HepG2 (cell line): ENCODE measurements around the gene TNFAIP8L3. TPM values are rescaled to one million over a fixed set of nuclear protein-coding genes. Genes with fewer than 3 reads are reported as not detected.
A peak's percentile ranks its signal among the peaks of the same experiment; 100 is the strongest.

ENCODE experiments used
- ATAC-seq: fragments of 200-7000 bp; cut with Tn5 transposase; 3 replicates; pipeline ENCODE4 v1.9.1; 2020; ENCODE audit warnings: mild to moderate bottlenecking, moderate library complexity
- BruUV-seq: library from RNA; stranded (reverse); fragments of 400-500 nt; replicated peaks from 2 replicates; lab custom pipeline; 2021; lab: Mats Ljungman, UMichigan
- CTCF ChIA-PET: fragments of 300-600 bp; formaldehyde crosslinking; extraction: SDS; loops from one replicate; lab custom pipeline; 2021; ENCODE audit warnings: low total read pairs, inconsistent platforms, low intra/inter-chr PET ratio; lab: Yijun Ruan, JAX
- POLR2A ChIA-PET: fragments of 350-600 bp; sonication (Branson Sonifier 250); formaldehyde crosslinking; loops from one replicate; lab custom pipeline; 2020; ENCODE audit warnings: antibody characterized with exemption, inconsistent platforms; lab: Yijun Ruan, JAX
- DNase-seq: peaks from one replicate; pipeline ENCODE4 v3.0.0-alpha.2; 2015; ENCODE audit warnings: low spot score
- FAIRE-seq: peaks from 3 replicates; lab custom pipeline; 2011; peaks lifted over from hg19 to GRCh38; lab: Jason Lieb, UNC
- H2AFZ ChIP-seq: one replicate; pipeline ENCODE4 v1.6.1; 2011; ENCODE audit warnings: low read length, inconsistent platforms
- H3K27ac ChIP-seq: fragments of 300-600 bp; 3 replicates; pipeline ENCODE4 v1.8.0; 2011; ENCODE audit warnings: mixed run types, mild to moderate bottlenecking, mixed read lengths, low read length, inconsistent platforms; ENCODE audit not compliant: insufficient read depth; ENCODE audit errors: extremely low read length
- H3K27me3 ChIP-seq, 2 experiments: fragments of 200-600 bp in 1 of 2; 2 replicates in 1 of 2; 3 replicates in 1 of 2; pipeline versions ENCODE4 v1.6.0 to v1.8.0; 2011; ENCODE audit warnings: low read length in 2 of 2, mild to moderate bottlenecking in 2 of 2, moderate library complexity in 2 of 2, inconsistent platforms in 1 of 2; ENCODE audit not compliant: insufficient read depth in 2 of 2, control insufficient read depth in 1 of 2
- H3K36me3 ChIP-seq, 2 experiments: fragments of 200-600 bp in 1 of 2; replicated peaks in 1 of 2; 2 replicates in 1 of 2; 3 replicates in 1 of 2; pipeline versions ENCODE4 v1.5.1 to v1.8.0; 2011; ENCODE audit warnings: low read length in 2 of 2, inconsistent platforms in 1 of 2; ENCODE audit not compliant: insufficient read depth in 2 of 2, control insufficient read depth in 1 of 2
- H3K4me1 ChIP-seq: 2 replicates; pipeline ENCODE4 v1.5.1; 2012; ENCODE audit warnings: low read length, inconsistent platforms; ENCODE audit not compliant: insufficient read depth
- H3K4me2 ChIP-seq: 2 replicates; pipeline ENCODE4 v1.6.0; 2011; ENCODE audit warnings: low read depth, low read length, inconsistent platforms
- H3K4me3 ChIP-seq, 3 experiments: fragments of 200-600 bp in 1 of 3; sonication (generic), shearing (Covaris generic) in 1 of 3; replicated peaks in 1 of 3; 2 replicates each; pipeline ENCODE4 v1.5.1; 2011 to 2016; ENCODE audit warnings: low read length in 3 of 3, inconsistent platforms in 2 of 3, low read depth in 2 of 3, mild to moderate bottlenecking in 2 of 3, control low read depth in 1 of 3, mixed read lengths in 1 of 3; ENCODE audit not compliant: insufficient read depth in 1 of 3
- H3K79me2 ChIP-seq: one replicate; pipeline ENCODE4 v1.6.1; 2011; ENCODE audit warnings: low read length, inconsistent platforms; ENCODE audit not compliant: insufficient read depth
- H3K9ac ChIP-seq: 2 replicates; pipeline ENCODE4 v1.6.0; 2011; ENCODE audit warnings: mild to moderate bottlenecking, low read depth, low read length, inconsistent platforms; ENCODE audit not compliant: insufficient read depth
- H3K9me3 ChIP-seq: 2 replicates; pipeline ENCODE4 v1.5.1; 2012; ENCODE audit warnings: mild to moderate bottlenecking, low read length
- H4K20me1 ChIP-seq: 2 replicates; pipeline ENCODE4 v1.6.0; 2011; ENCODE audit warnings: inconsistent platforms, mild to moderate bottlenecking, low read length, moderate library complexity; ENCODE audit not compliant: insufficient read depth
- BRD4 ChIP-seq: sonication (generic); formaldehyde crosslinking; IDR thresholded peaks from 2 replicates; pipeline ENCODE4 v1.4.0; 2020; ENCODE audit warnings: missing genetic modification reagents
- CHD2 ChIP-seq: IDR thresholded peaks from 2 replicates; pipeline ENCODE4 v1.6.1; 2011; ENCODE audit warnings: low read depth, low read length, improper control_type of control experiment
- HNF4A ChIP-seq: sonication (generic); formaldehyde crosslinking; IDR thresholded peaks from 2 replicates; pipeline ENCODE4 v1.4.0; 2020; ENCODE audit warnings: missing genetic modification reagents
- HNF4G ChIP-seq, 2 experiments: sonication (generic) in 1 of 2; formaldehyde crosslinking in 1 of 2; IDR thresholded peaks; 2 replicates each; pipeline versions ENCODE4 v1.4.0 to v1.6.1; 2011 to 2020; ENCODE audit warnings: borderline replicate concordance in 2 of 2, low read depth in 2 of 2, mild to moderate bottlenecking in 2 of 2, low read length in 1 of 2, missing genetic modification reagents in 1 of 2, moderate library complexity in 1 of 2
- NFE2L1 ChIP-seq: sonication (generic); formaldehyde crosslinking; IDR thresholded peaks from 2 replicates; pipeline ENCODE4 v1.4.0; 2020; ENCODE audit warnings: missing genetic modification reagents, mild to moderate bottlenecking, borderline replicate concordance
- NR2F1 ChIP-seq, 2 experiments: fragments of 450-650 bp in 1 of 2; formaldehyde crosslinking in 1 of 2; IDR thresholded peaks; 2 replicates each; pipeline versions ENCODE4 v1.5.0 to v1.6.1; 2016 to 2020; ENCODE audit warnings: mild to moderate bottlenecking in 1 of 2, missing compliant biosample characterization in 1 of 2, missing genetic modification reagents in 1 of 2, moderate library complexity in 1 of 2
- NR2F6 ChIP-seq, 2 experiments: IDR thresholded peaks; 2 replicates each; pipeline ENCODE4 v1.6.1; 2016; ENCODE audit warnings: antibody characterized with exemption in 1 of 2, mild to moderate bottlenecking in 1 of 2
- ZFP37 ChIP-seq: sonication (generic); formaldehyde crosslinking; IDR thresholded peaks from 2 replicates; pipeline ENCODE4 v1.4.0; 2020; ENCODE audit warnings: missing genetic modification reagents, borderline replicate concordance
- ZNF143 ChIP-seq: sonication (generic); formaldehyde crosslinking; IDR thresholded peaks from 2 replicates; pipeline ENCODE4 v1.4.0; 2020; ENCODE audit warnings: missing genetic modification reagents
- ZNF253 ChIP-seq: sonication (generic); formaldehyde crosslinking; IDR thresholded peaks from 2 replicates; pipeline ENCODE4 v1.8.0; 2022; ENCODE audit warnings: mild to moderate bottlenecking, missing genetic modification reagents, borderline replicate concordance
- ZNF678 ChIP-seq: sonication (generic); formaldehyde crosslinking; IDR thresholded peaks from 2 replicates; pipeline ENCODE4 v1.4.0; 2020; ENCODE audit warnings: mild to moderate bottlenecking, missing genetic modification reagents
- ZNF724P ChIP-seq: sonication (generic); formaldehyde crosslinking; IDR thresholded peaks from 2 replicates; pipeline ENCODE4 v1.8.0; 2022; ENCODE audit warnings: missing genetic modification reagents, borderline replicate concordance
- ZNF761 ChIP-seq: sonication (generic); formaldehyde crosslinking; conservative IDR thresholded peaks from 2 replicates; pipeline ENCODE4 v1.4.0; 2020; ENCODE audit warnings: mild to moderate bottlenecking, missing genetic modification reagents
- WGBS: methylation state at CpG from one replicate; pipeline ENCODE4 v1.1.6; 2017; ENCODE audit warnings: low lambda C conversion rate; 5-methylcytosine and 5-hydroxymethylcytosine counted together
- in situ Hi-C: cut with HindIII; loops from 2 replicates; pipeline ENCODE4 v1.10.0; 2017; ENCODE audit warnings: low pct_unique_long_range_greater_than_20kb; ENCODE audit not compliant: extremely low pct_ligation_motif_present
- intact Hi-C: fragments of 100-400 bp; cut with micrococcal nuclease; formaldehyde crosslinking; loops from one replicate; pipeline ENCODE4 v1.10.0; 2022; ENCODE audit not compliant: unreplicated experiment
- polyA plus RNA-seq, 8 experiments: library from polyadenylated mRNA; depleted of rRNA in 3 of 8; stranded (reverse) in 7 of 8; unstranded in 1 of 8; fragments of >200 nt; fragmentation: Illumina TruSeq in 4 of 8; extraction: Trizol in 4 of 8; gene quantifications; 2 replicates each; pipeline versions ENCODE4 v1.2.1 to v1.2.3, GENCODE V29; 2011 to 2016; ENCODE audit warnings: low read depth in 4 of 8, missing spikeins in 1 of 8, mixed read lengths in 1 of 8; ENCODE audit not compliant: insufficient read depth in 1 of 8
- total RNA-seq, 5 experiments: library from RNA; depleted of rRNA; stranded (reverse); fragments of >200 nt; fragmentation: Illumina TruSeq; extraction: Trizol; gene quantifications; 2 replicates each; pipeline ENCODE4 v1.2.3, GENCODE V29; 2016; ENCODE audit warnings: low read depth in 1 of 5
- TF ChIP-seq, protein P1 (sequence below): sonication (generic); formaldehyde crosslinking; conservative IDR thresholded peaks from 2 replicates; pipeline ENCODE4 v1.8.0; 2022; ENCODE audit warnings: missing genetic modification reagents
- TF ChIP-seq, protein P2 (sequence below): sonication (generic); formaldehyde crosslinking; IDR thresholded peaks from 2 replicates; pipeline ENCODE4 v1.4.0; 2020; ENCODE audit warnings: missing genetic modification reagents, borderline replicate concordance
- TF ChIP-seq, protein P3 (sequence below): sonication (generic); formaldehyde crosslinking; conservative IDR thresholded peaks from 2 replicates; pipeline ENCODE4 v1.5.0; 2020; ENCODE audit warnings: missing genetic modification reagents

The TNFAIP8L3 gene
- total and polyA plus RNA-seq, 2 of the 13 experiments (the other 11 are each of a cell fraction or from before 2014, with no cell fraction given) = 0.15 to 4.0 TPM

DNA sequence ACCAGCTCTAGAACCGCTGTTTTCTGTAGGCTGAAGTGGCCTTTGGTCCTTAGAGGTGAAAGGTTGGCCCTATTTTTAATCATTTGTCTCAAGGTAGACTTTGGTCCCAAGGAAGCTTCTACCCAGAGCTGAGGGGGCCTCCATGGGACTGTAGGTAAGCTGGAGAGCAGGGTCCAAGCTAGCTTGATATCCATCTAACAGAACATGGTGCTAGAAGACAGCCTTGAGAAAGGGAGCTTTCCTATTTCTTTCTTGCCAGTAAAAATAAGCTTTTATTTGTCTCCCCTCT lies 3.6 kb upstream of the TNFAIP8L3 start:
- H4K20me1 ChIP-seq = peaks cover 7% of the 10 kb centered on the region
- no peak overlapping the region for H3K4me3 ChIP-seq
- 0% methylated on average over 1 of the region's 1 CpG for WGBS
- no peaks in the 10 kb centered on the region for H3K9me3 ChIP-seq
- peaks cover 31% of the 10 kb centered on the region for H3K4me1 ChIP-seq
- H3K79me2 ChIP-seq = peaks cover 3% of the 10 kb centered on the region
- no peaks in the 10 kb centered on the region for H3K36me3 ChIP-seq
- no peak overlapping the region for H2AFZ ChIP-seq
- no peak overlapping the region for H3K9ac ChIP-seq
- no peak for FAIRE-seq
- no peak overlapping the region for H3K4me2 ChIP-seq
- no peak for DNase-seq
- in situ Hi-C loops (no loop called here), intact Hi-C loops (no loop called here)
- ChIA-PET CTCF (no interaction called here), POLR2A (no interaction called here)
- H3K27ac ChIP-seq = no peak overlapping the region
- no peaks in the 10 kb centered on the region for H3K27me3 ChIP-seq
- no peak for ATAC-seq
- no TSS peak for BruUV-seq
- TF ChIP-seq, protein P1, sequence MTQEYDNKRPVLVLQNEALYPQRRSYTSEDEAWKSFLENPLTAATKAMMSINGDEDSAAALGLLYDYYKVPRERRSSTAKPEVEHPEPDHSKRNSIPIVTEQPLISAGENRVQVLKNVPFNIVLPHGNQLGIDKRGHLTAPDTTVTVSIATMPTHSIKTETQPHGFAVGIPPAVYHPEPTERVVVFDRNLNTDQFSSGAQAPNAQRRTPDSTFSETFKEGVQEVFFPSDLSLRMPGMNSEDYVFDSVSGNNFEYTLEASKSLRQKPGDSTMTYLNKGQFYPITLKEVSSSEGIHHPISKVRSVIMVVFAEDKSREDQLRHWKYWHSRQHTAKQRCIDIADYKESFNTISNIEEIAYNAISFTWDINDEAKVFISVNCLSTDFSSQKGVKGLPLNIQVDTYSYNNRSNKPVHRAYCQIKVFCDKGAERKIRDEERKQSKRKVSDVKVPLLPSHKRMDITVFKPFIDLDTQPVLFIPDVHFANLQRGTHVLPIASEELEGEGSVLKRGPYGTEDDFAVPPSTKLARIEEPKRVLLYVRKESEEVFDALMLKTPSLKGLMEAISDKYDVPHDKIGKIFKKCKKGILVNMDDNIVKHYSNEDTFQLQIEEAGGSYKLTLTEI (CRISPR knock-in tag) = no peak
- TF ChIP-seq NFE2L1 (CRISPR knock-in tag) = no peak
- TF ChIP-seq CHD2 = no peak
- TF ChIP-seq, protein P2, sequence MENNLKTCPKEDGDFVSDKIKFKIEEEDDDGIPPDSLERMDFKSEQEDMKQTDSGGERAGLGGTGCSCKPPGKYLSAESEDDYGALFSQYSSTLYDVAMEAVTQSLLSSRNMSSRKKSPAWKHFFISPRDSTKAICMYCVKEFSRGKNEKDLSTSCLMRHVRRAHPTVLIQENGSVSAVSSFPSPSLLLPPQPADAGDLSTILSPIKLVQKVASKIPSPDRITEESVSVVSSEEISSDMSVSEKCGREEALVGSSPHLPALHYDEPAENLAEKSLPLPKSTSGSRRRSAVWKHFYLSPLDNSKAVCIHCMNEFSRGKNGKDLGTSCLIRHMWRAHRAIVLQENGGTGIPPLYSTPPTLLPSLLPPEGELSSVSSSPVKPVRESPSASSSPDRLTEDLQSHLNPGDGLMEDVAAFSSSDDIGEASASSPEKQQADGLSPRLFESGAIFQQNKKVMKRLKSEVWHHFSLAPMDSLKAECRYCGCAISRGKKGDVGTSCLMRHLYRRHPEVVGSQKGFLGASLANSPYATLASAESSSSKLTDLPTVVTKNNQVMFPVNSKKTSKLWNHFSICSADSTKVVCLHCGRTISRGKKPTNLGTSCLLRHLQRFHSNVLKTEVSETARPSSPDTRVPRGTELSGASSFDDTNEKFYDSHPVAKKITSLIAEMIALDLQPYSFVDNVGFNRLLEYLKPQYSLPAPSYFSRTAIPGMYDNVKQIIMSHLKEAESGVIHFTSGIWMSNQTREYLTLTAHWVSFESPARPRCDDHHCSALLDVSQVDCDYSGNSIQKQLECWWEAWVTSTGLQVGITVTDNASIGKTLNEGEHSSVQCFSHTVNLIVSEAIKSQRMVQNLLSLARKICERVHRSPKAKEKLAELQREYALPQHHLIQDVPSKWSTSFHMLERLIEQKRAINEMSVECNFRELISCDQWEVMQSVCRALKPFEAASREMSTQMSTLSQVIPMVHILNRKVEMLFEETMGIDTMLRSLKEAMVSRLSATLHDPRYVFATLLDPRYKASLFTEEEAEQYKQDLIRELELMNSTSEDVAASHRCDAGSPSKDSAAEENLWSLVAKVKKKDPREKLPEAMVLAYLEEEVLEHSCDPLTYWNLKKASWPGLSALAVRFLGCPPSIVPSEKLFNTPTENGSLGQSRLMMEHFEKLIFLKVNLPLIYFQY = no peak
- TF ChIP-seq ZNF761 (CRISPR knock-in tag) = no peak
- TF ChIP-seq NR2F6 (IDR thresholded peaks at IDR 0.05) = 0 out of 2 replicates have a peak, but pooled peaks have one; percentile 36
- no peak for TF ChIP-seq NR2F6 (CRISPR knock-in tag; IDR thresholded peaks at IDR 0.05)
- peak; percentile 57; the same call in 1 of the 2 replicates for TF ChIP-seq HNF4G (IDR thresholded peaks at IDR 0.05; ENCODE audit: borderline replicate concordance, low read depth, low read length)
- TF ChIP-seq HNF4G (CRISPR knock-in tag; IDR thresholded peaks at IDR 0.05; ENCODE audit: borderline replicate concordance, low read depth) = no peak
- no peak for TF ChIP-seq ZNF253 (CRISPR knock-in tag)
- TF ChIP-seq ZFP37 (CRISPR knock-in tag) = no peak
- TF ChIP-seq BRD4 (CRISPR knock-in tag) = no peak
- no peak for TF ChIP-seq ZNF678 (CRISPR knock-in tag)
- TF ChIP-seq NR2F1 (CRISPR knock-in tag; IDR thresholded peaks at IDR 0.05) = 0 out of 4 replicates have a peak, but pooled peaks of 1 of the 2 experiments have one; percentile 21
- TF ChIP-seq, protein P3, sequence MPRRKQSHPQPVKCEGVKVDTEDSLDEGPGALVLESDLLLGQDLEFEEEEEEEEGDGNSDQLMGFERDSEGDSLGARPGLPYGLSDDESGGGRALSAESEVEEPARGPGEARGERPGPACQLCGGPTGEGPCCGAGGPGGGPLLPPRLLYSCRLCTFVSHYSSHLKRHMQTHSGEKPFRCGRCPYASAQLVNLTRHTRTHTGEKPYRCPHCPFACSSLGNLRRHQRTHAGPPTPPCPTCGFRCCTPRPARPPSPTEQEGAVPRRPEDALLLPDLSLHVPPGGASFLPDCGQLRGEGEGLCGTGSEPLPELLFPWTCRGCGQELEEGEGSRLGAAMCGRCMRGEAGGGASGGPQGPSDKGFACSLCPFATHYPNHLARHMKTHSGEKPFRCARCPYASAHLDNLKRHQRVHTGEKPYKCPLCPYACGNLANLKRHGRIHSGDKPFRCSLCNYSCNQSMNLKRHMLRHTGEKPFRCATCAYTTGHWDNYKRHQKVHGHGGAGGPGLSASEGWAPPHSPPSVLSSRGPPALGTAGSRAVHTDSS (CRISPR knock-in tag) = no peak
- TF ChIP-seq HNF4A (CRISPR knock-in tag) = peak; percentile 63
- TF ChIP-seq ZNF143 (CRISPR knock-in tag) = no peak
- no peak for TF ChIP-seq ZNF724P (CRISPR knock-in tag)
